WTC11 (cell line): ENCODE data around the gene RHOBTB1. TPM values are rescaled to one million over a fixed set of nuclear protein-coding genes. Genes with fewer than 3 reads are reported as not detected.

Source experiments
- ATAC-seq: fragments of 200-7000 bp; cut with Tn5 transposase; 2 replicates; pipeline ENCODE4 v1.10.0; 2021; ENCODE audit warnings: mild to moderate bottlenecking, moderate library complexity
- CTCF ChIA-PET: fragments of 300-600 bp; sonication (Branson Sonifier 250); formaldehyde crosslinking; loops from one replicate; lab custom pipeline; 2021; ENCODE audit warnings: antibody characterized with exemption; lab: Charles Lee
- POLR2A ChIA-PET: fragments of 350-600 bp; sonication (Branson Sonifier 250); formaldehyde crosslinking; loops from one replicate; lab custom pipeline; 2021; ENCODE audit warnings: antibody characterized with exemption; lab: Charles Lee
- DNase-seq: peaks from one replicate; pipeline ENCODE4 v3.0.0; 2021; ENCODE audit warnings: low spot score
- H3K27ac Mint-ChIP-seq: 2 replicates; pipeline ENCODE4 v1.8.0; 2021; ENCODE audit warnings: mixed read lengths
- H3K27me3 Mint-ChIP-seq: 2 replicates; pipeline ENCODE4 v1.8.0; 2021; ENCODE audit warnings: low read depth, mild to moderate bottlenecking, moderate library complexity, mixed read lengths
- H3K36me3 Mint-ChIP-seq: 2 replicates; pipeline ENCODE4 v1.8.0; 2021; ENCODE audit warnings: mixed read lengths
- H3K4me1 Mint-ChIP-seq: 2 replicates; pipeline ENCODE4 v1.8.0; 2022; ENCODE audit warnings: mixed read lengths
- H3K4me3 Mint-ChIP-seq: 2 replicates; pipeline ENCODE4 v1.8.0; 2021; ENCODE audit warnings: mild to moderate bottlenecking, moderate library complexity, mixed read lengths
- H3K9me3 Mint-ChIP-seq: 2 replicates; pipeline ENCODE4 v1.8.0; 2021; ENCODE audit warnings: mixed read lengths
- AFF4 ChIP-seq: sonication (generic); formaldehyde crosslinking; IDR thresholded peaks from 2 replicates; pipeline ENCODE4 v1.8.1; 2023; ENCODE audit warnings: mild to moderate bottlenecking, missing genetic modification reagents, borderline replicate concordance
- AR ChIP-seq: fragments of 250-450 bp; sonication (Bioruptor Pico); IDR thresholded peaks from 2 replicates; pipeline ENCODE4 v1.9.0; 2021; ENCODE audit warnings: mild to moderate bottlenecking
- CDX4 ChIP-seq: fragments of 250-450 bp; sonication (Bioruptor Pico); IDR thresholded peaks from 2 replicates; pipeline ENCODE4 v1.9.0; 2021; ENCODE audit warnings: moderate library complexity, mild to moderate bottlenecking, inconsistent platforms, borderline replicate concordance
- CREB1 ChIP-seq: sonication (generic); formaldehyde crosslinking; IDR thresholded peaks from 2 replicates; pipeline ENCODE4 v1.8.0; 2023; ENCODE audit warnings: mild to moderate bottlenecking, missing genetic modification reagents
- CREM ChIP-seq: sonication (generic); formaldehyde crosslinking; IDR thresholded peaks from 2 replicates; pipeline ENCODE4 v1.8.1; 2022; ENCODE audit warnings: mild to moderate bottlenecking, missing genetic modification reagents, moderate library complexity
- E2F1 ChIP-seq: sonication (generic); formaldehyde crosslinking; IDR thresholded peaks from 2 replicates; pipeline ENCODE4 v1.8.0; 2022; ENCODE audit warnings: mild to moderate bottlenecking, missing genetic modification reagents
- FOXJ3 ChIP-seq: sonication (generic); formaldehyde crosslinking; IDR thresholded peaks from 2 replicates; pipeline ENCODE4 v1.9.0; 2021; ENCODE audit warnings: missing genetic modification reagents, mild to moderate bottlenecking, borderline replicate concordance
- FOXK1 ChIP-seq: sonication (generic); formaldehyde crosslinking; IDR thresholded peaks from 2 replicates; pipeline ENCODE4 v1.8.0; 2022; ENCODE audit warnings: mild to moderate bottlenecking, moderate library complexity, missing genetic modification reagents
- FOXP4 ChIP-seq: sonication (generic); formaldehyde crosslinking; IDR thresholded peaks from 2 replicates; pipeline ENCODE4 v1.8.0; 2022; ENCODE audit warnings: mild to moderate bottlenecking, missing genetic modification reagents
- IRF1 ChIP-seq: sonication (generic); formaldehyde crosslinking; IDR thresholded peaks from 2 replicates; pipeline ENCODE4 v1.8.0; 2023; ENCODE audit warnings: missing genetic modification reagents
- JUN ChIP-seq: sonication (generic); formaldehyde crosslinking; IDR thresholded peaks from 2 replicates; pipeline ENCODE4 v1.8.0; 2023; ENCODE audit warnings: mild to moderate bottlenecking, missing genetic modification reagents
- MAX ChIP-seq: sonication (generic); formaldehyde crosslinking; IDR thresholded peaks from 2 replicates; pipeline ENCODE4 v1.8.0; 2022; ENCODE audit warnings: mild to moderate bottlenecking, missing genetic modification reagents
- PRDM15 ChIP-seq: sonication (generic); formaldehyde crosslinking; IDR thresholded peaks from 2 replicates; pipeline ENCODE4 v1.8.0; 2022; ENCODE audit warnings: missing genetic modification reagents
- TEAD4 ChIP-seq: sonication (generic); formaldehyde crosslinking; IDR thresholded peaks from 2 replicates; pipeline ENCODE4 v1.8.0; 2022; ENCODE audit warnings: mild to moderate bottlenecking, missing genetic modification reagents
- USF2 ChIP-seq: sonication (generic); formaldehyde crosslinking; IDR thresholded peaks from 2 replicates; pipeline ENCODE4 v1.8.1; 2023; ENCODE audit warnings: mild to moderate bottlenecking, missing genetic modification reagents, moderate library complexity
- ZNF512 ChIP-seq: sonication (generic); formaldehyde crosslinking; IDR thresholded peaks from 2 replicates; pipeline ENCODE4 v1.8.1; 2022; ENCODE audit warnings: missing genetic modification reagents, borderline replicate concordance
- ZSCAN18 ChIP-seq: fragments of 250-450 bp; sonication (Bioruptor Pico); IDR thresholded peaks from 2 replicates; pipeline ENCODE4 v2.1.2; 2022; ENCODE audit warnings: mild to moderate bottlenecking, moderate library complexity
- total RNA-seq: library from RNA; stranded (reverse); gene quantifications from 3 replicates; pipeline ENCODE4 v1.2.3, GENCODE V29; 2021

The RHOBTB1 gene
- total RNA-seq, 1 experiment from 2014 or later, result 6.9 TPM

- no peak overlapping the region; the same call in 1 of the 2 replicates for H3K27ac Mint-ChIP-seq
- H3K36me3 Mint-ChIP-seq, result peaks cover 23% of the 10 kb centered on the region
- ChIA-PET CTCF (no interaction called here), POLR2A (no interaction called here)
- peaks cover 2% of the 10 kb centered on the region; the same call in 1 of the 2 replicates for H3K4me1 Mint-ChIP-seq
- DNase-seq (no peak), ATAC-seq (no peak)
- H3K9me3 Mint-ChIP-seq, result peaks cover 22% of the 10 kb centered on the region
- H3K27me3 Mint-ChIP-seq, result no peaks in the 10 kb centered on the region
- H3K4me3 Mint-ChIP-seq, result no peak overlapping the region
- TF ChIP-seq JUN (CRISPR knock-in tag), result no peak
- no peak for TF ChIP-seq AFF4 (CRISPR knock-in tag)
- no peak for TF ChIP-seq IRF1
- no peak for TF ChIP-seq PRDM15 (CRISPR knock-in tag)
- TF ChIP-seq CDX4 (CRISPR knock-in tag), result no peak
- TF ChIP-seq TEAD4 (CRISPR knock-in tag), result no peak
- TF ChIP-seq ZNF512 (CRISPR knock-in tag), result no peak
- TF ChIP-seq E2F1, result no peak
- no peak for TF ChIP-seq FOXK1 (CRISPR knock-in tag)
- no peak for TF ChIP-seq USF2 (CRISPR knock-in tag)
- TF ChIP-seq AR, result no peak
- no peak for TF ChIP-seq ZSCAN18 (CRISPR knock-in tag)
- TF ChIP-seq MAX, result no peak
- TF ChIP-seq FOXJ3 (CRISPR knock-in tag), result no peak
- no peak for TF ChIP-seq FOXP4 (CRISPR knock-in tag)
- no peak for TF ChIP-seq CREB1 (CRISPR knock-in tag)
- no peak for TF ChIP-seq CREM
These were observed 35.1 kb downstream of the RHOBTB1 start for GRCh38 chr10:60908896-60909295.
